Stimulated activated CD8-positive, alpha-beta memory T cell treated with anti-CD3 and anti-CD28 coated beads, Interleukin-15, amount 100 ng/mL, for 24 hours (primary cell): ENCODE data around the gene CDC6.

Experiments
- DNase-seq: peaks from one replicate; pipeline ENCODE4 v3.0.0-alpha.2; 2020; ENCODE audit warnings: low read depth

The CDC6 gene

GRCh38 chr17:40352237-40352778 is 64.6 kb downstream of the CDC6 start:
- DNase-seq, result no peak

- DNase-seq, result no peak
Observed at GRCh38 chr17:40352779-40353394, 65.2 kb downstream of the CDC6 start.
